ENCODE measurements around the gene WFDC9.
"Not testable (repeated sequence)": the region's sequence is repeated elsewhere in the genome, so short reads cannot be mapped to it uniquely, and the experiment has no call there.

Gene WFDC9

GRCh38 chr20:45631184-45631583 is at the start of gene WFDC9:
Gene WFDC9, minus strand, starts transcription at chr20:45631284. Its CDS starts 21,103 bp downstream, at chr20:45610181.
- Histone ChIP-seq H2AFZ (no peak within 1 kb of the TSS), H3K36me3 (ENCODE audit: control insufficient read depth, insufficient read depth, low read length) (no peaks in the 10 kb centered on the region), H3K9ac (no peak within 1 kb of the TSS), H3K4me2 (ENCODE audit: low read length) (no peak within 1 kb of the TSS), H3K27ac (no peak within 1 kb of the TSS), H3K79me2 (no peaks in the 10 kb centered on the region), H3K4me3 (ENCODE audit: low read depth, low read length) (no peak within 1 kb of the TSS), H3K9me3 (ENCODE audit: control insufficient read depth, low read length) (no peaks in the 10 kb centered on the region), H3K4me1 (no peaks in the 10 kb centered on the region), H3K27me3 (ENCODE audit: control insufficient read depth, insufficient read depth, low read length) (no peaks in the 10 kb centered on the region)
- no peak for TF ChIP-seq CTCF (IDR thresholded peaks at IDR 0.05)

- Histone ChIP-seq H3K9ac (no peak overlapping the region), H2AFZ (no peak overlapping the region), H3K27ac (no peak overlapping the region)
Observed at GRCh38 chr20:45679650-45680049, 48.6 kb upstream of the WFDC9 start.

GRCh38 chr20:45672765-45673164 is 41.7 kb upstream of the WFDC9 start:
- no peak overlapping the region for H2AFZ ChIP-seq
- H3K79me2 ChIP-seq = no peaks in the 10 kb centered on the region
- H3K27ac ChIP-seq = no peak overlapping the region
- no peaks in the 10 kb centered on the region for H3K4me1 ChIP-seq
- no peak overlapping the region for H3K9ac ChIP-seq
- no peak for TF ChIP-seq CTCF (IDR thresholded peaks at IDR 0.05)
- H3K9me3 ChIP-seq (ENCODE audit: control insufficient read depth, low read length) = no peaks in the 10 kb centered on the region
- H3K4me2 ChIP-seq (ENCODE audit: low read length) = no peak overlapping the region
- H3K4me3 ChIP-seq (ENCODE audit: low read depth, low read length) = no peak overlapping the region
- no peaks in the 10 kb centered on the region for H3K36me3 ChIP-seq (ENCODE audit: control insufficient read depth, insufficient read depth, low read length)
- H3K27me3 ChIP-seq (ENCODE audit: control insufficient read depth, insufficient read depth, low read length) = no peaks in the 10 kb centered on the region

More at GRCh38 chr20:45679650-45680049, 48.6 kb upstream of the WFDC9 start:
- TF ChIP-seq CTCF (IDR thresholded peaks at IDR 0.05) = no peak
- H3K9me3 ChIP-seq (ENCODE audit: control insufficient read depth, low read length) = no peaks in the 10 kb centered on the region
- H3K79me2 ChIP-seq = no peaks in the 10 kb centered on the region
- H3K4me3 ChIP-seq (ENCODE audit: low read depth, low read length) = no peak overlapping the region
- no peaks in the 10 kb centered on the region for H3K27me3 ChIP-seq (ENCODE audit: control insufficient read depth, insufficient read depth, low read length)
- no peak overlapping the region for H3K4me2 ChIP-seq (ENCODE audit: low read length)
- no peaks in the 10 kb centered on the region for H3K4me1 ChIP-seq
- no peaks in the 10 kb centered on the region for H3K36me3 ChIP-seq (ENCODE audit: control insufficient read depth, insufficient read depth, low read length)

- no peaks in the 10 kb centered on the region for H3K79me2 ChIP-seq
- no peaks in the 10 kb centered on the region for H3K27me3 ChIP-seq (ENCODE audit: control insufficient read depth, insufficient read depth, low read length)
- H3K4me2 ChIP-seq (ENCODE audit: low read length) = no peak within 1 kb of the TSS
- no peak within 1 kb of the TSS for H3K27ac ChIP-seq
- no peaks in the 10 kb centered on the region for H3K36me3 ChIP-seq (ENCODE audit: control insufficient read depth, insufficient read depth, low read length)
- no peak within 1 kb of the TSS for H3K9ac ChIP-seq
- no peak for TF ChIP-seq CTCF (IDR thresholded peaks at IDR 0.05)
- H2AFZ ChIP-seq = no peak within 1 kb of the TSS
- H3K4me3 ChIP-seq (ENCODE audit: low read depth, low read length) = no peak within 1 kb of the TSS
- H3K4me1 ChIP-seq = no peaks in the 10 kb centered on the region
- no peaks in the 10 kb centered on the region for H3K9me3 ChIP-seq (ENCODE audit: control insufficient read depth, low read length)
Observed at GRCh38 chr20:45670139-45670538, 39.1 kb upstream of the WFDC9 start, which contains the start of gene WFDC11. Gene WFDC11, minus strand, starts transcription at chr20:45670239. Its CDS starts 19,639 bp downstream, at chr20:45650600.

GRCh38 chr20:45657038-45657437 is 26.0 kb upstream of the WFDC9 start:
- not testable (repeated sequence) for H3K4me2 ChIP-seq (ENCODE audit: low read length)

GRCh38 chr20:45651726-45652125 is 20.6 kb upstream of the WFDC9 start:
- H3K4me1 ChIP-seq; H3K4me3 ChIP-seq (ENCODE audit: low read depth, low read length); H3K9ac ChIP-seq; H3K27ac ChIP-seq; H3K4me2 ChIP-seq (ENCODE audit: low read length); H3K79me2 ChIP-seq; H3K36me3 ChIP-seq (ENCODE audit: control insufficient read depth, insufficient read depth, low read length); H3K9me3 ChIP-seq (ENCODE audit: control insufficient read depth, low read length); H3K27me3 ChIP-seq (ENCODE audit: control insufficient read depth, insufficient read depth, low read length); H2AFZ ChIP-seq: not testable (repeated sequence)

More at GRCh38 chr20:45657038-45657437, 26.0 kb upstream of the WFDC9 start:
- H3K27me3 ChIP-seq (ENCODE audit: control insufficient read depth, insufficient read depth, low read length); H3K4me3 ChIP-seq (ENCODE audit: low read depth, low read length); H2AFZ ChIP-seq; H3K9me3 ChIP-seq (ENCODE audit: control insufficient read depth, low read length); H3K36me3 ChIP-seq (ENCODE audit: control insufficient read depth, insufficient read depth, low read length); H3K27ac ChIP-seq; H3K9ac ChIP-seq; H3K4me1 ChIP-seq; H3K79me2 ChIP-seq: not testable (repeated sequence)

All from parathyroid adenoma (tissue), 2 donors.